HS-27A (cell line): ENCODE results near the gene ABLIM2.

Source experiments
- DNase-seq: peaks from one replicate; pipeline ENCODE4 v3.0.0-alpha.2; 2012; ENCODE audit warnings: low read depth, missing footprints

The ABLIM2 gene

DNA sequence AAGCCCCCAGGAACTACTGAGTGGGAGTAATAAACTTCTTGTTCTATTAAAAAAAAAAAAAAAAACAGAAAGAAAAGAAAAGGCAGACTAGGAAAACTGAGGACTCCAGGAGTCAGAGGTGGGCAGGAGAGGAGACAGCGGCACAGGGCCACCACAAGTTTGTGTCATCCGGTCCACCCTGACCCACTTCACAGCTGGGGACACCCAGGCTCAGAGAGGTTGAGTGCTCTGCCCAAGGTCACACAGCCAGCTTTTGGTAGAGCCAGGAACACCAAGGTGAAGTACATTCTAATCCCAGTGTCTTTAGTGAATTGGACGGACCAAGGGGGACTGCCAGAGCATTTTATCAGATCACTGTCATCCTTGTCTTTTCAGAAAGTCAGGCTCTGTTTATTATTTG lies 16.4 kb upstream of the ABLIM2 start:
- DNase-seq: no peak

DNA sequence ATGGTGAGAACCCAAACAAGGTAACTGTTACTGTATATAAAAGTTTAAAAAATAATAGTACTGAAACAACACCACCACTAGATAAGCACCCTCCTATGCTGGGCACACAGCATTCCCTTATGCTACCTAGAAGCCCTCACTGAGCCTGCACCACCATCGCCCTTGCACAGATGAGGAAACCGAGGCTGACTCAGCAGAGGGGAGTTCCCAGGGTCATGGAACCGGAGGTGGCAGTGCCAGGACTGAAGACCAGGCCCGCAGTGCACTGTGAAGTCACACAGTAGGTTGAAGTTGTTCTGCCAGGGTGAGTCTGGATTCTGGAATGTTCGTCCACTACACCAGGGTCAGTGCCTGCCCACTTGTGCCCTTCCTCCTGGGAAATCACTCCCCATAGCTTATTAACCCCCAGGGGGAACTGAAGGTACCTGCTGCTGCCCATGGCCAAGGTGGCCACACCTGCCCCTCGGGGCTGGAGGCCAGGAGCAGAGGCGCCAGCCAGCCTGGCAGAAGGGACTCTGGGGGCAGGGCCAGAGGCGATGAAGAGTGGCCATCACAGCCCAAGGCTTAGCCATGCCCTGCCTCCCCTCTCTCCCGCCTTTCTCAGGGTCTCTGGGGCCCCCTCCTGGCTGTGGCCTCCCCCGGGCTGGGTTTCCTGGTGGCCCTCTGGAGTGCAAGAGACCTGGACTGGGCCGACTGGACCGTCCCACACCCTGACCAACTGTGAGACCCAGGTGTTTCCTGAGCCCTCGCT lies 15.1 kb upstream of the ABLIM2 start:
- DNase-seq: no peak

DNA sequence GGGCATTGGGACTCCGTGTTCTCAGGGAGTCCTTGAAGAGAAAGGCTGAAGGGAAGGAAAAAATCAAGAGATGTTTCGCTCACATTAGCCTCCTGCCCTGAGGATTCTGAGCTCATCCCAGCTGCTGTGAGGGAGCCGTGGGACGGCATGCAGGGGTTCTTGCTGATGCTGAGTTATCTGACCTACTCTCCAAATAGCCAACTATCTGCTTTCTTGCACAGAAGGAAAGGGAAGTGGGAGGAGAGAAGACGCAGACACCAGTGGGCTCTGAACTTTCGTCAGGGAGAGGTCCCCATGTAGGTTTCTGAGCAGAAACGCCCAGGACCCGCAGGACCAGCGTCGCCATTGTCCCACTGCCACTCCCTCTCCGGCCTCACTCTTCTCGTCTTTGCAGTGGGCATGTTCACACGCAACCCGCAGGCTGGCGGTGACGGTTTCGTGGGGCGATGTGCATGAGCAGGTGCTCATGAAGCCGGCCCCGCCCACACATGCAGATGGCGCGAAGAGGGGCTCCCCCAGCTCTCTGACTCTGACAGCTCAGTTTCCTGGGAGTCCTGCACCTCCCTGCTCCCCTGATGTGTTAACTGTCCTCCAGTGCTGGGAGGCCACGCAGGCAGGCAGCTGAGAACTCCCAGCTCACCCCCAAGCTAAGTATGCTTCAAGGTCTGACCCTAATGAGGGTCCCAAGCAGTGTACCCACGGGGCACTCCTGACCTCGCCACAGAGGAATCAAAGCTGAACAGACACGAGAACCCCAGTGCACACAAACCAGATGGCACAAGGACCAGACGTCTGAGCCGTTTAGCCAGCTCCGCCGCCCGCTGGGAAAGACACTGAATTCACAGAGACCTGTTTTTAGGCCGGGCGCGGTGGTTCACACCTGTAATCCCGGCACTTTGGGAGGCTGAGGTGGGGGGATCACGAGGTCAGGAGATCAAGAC lies 13.6 kb upstream of the ABLIM2 start:
- DNase-seq: no peak

DNA sequence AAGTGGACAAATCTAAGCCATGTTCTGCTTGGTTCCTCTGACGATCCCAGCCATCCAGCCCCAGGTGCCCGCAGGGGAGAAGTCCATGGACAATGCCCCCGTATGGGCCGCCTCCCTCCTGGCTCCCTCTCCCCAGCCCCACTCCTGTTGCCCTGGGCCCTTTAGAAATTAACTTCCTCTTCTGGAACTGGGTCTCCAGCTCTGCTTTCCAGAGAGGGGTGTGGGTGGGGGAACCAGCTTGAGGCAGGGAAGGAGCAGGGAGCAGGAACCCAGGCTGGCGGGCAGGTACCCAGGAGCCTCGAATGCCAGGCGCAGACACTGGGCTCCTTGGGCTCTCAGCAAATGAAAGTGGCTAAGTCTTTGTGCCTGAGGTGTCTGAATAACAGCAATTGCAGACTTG lies 12.7 kb upstream of the ABLIM2 start:
- no peak for DNase-seq

DNA sequence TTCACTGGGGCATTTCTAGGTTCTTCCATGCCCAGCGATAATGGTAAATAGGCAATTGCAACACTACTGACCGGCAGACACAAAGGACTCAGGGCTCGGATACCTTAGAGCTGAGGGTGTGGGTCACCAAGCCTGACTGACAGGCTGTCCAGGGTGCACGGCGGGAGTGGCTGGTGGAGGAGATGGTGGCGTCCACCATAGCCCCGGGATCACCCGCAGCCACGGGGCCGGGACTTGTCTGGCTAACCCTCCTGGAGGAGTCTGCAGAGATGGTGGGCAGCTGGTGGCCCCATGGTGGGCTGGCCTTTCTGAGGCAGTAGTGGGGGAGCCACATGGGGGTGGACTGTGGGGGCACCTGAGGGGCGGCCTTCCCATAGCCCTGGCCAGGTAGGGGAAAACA lies 11.7 kb upstream of the ABLIM2 start:
- no peak for DNase-seq

DNA sequence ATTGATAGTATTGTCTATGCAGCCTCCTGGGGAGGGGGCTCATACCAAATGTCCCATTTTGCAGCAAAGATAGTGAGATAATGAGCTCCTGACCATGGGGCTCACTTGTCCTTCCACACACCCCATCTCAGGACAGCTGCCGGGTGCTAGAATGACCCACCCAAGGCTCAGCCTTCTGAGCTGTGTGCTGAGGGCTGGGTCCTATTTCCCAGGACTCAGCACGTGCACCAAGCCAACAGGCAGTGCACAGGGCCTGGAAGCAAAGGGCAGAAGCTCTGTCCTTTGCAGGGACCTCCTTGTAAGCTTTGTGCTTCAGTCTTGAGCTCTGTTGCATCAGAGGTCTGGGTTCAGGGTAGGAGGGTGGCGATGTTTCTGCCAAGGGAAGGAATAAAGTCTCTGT lies 11.2 kb upstream of the ABLIM2 start:
- no peak for DNase-seq

DNA sequence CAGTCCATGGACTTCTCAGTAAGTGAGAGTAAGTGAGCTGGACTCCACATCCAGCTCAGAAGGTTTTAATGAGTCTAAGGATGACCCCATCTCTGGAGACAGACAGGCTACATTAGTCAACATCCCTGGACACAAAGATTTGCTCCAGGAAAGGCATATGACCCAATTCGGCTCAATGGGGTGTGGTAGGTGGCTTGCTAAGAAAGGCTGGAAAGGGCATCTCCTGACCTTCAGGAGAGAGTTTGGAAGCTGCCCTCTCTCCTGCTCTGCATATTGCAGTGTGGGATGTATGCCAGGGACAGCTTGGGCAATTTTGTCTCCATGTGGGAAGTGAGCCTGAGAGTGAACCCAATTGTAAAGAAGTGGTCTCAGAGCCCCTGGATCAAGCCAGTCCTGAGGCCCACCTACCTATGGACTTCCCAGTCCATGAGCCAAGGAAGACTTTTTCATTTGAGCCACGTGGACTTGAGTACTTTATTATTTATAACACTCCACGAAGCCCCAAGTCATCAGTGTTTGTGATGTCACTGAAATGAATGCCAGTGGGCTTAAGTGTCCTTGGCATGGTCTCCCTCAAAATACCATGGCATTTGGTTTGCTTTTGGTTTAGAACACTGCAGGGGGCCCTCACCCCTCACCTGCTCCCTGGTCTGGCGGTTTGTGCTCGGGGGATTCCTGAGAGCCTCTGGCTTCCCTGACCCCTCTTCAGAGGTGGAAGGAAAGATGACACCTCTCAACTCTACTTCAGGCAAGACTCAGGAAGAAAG lies 10.4 kb upstream of the ABLIM2 start:
- no peak for DNase-seq

DNA sequence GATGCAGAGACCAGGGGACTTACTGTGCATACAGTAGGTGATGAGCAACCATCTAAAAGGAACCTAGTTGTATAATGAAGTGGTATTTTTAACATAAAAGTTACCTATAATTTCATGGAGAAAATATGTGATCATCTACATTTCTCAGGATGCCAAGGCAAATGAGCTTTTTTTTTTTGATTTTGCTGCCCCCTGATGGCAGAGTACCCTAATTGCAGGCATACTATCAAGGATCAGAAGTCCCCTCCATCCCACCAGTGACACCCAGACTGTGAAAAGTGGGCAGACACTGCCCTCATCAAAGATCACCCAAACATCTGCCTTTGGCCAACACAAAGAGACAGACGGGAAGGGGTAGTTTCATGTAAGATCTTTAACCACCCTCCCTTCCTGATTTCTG lies 9.6 kb upstream of the ABLIM2 start:
- no peak for DNase-seq

DNA sequence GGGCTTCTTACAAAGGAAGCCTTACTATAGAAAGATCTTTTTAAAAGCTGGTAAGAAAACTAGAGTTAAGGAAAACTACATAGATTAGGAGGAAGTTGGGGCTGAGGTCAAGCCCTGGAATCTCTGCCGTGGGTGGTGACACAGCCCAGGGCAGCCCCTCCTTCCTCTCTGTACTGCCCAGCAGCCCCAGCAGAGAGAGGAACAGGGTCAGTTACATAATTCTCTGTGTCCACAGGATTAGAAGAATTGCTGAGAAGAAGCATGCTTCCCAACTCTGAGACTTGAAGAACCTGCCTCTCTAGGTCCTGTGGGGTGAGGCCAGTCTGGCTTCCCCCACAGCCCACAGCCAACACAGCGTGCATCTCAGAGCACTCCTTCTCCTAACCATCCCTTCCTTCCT lies 9.2 kb upstream of the ABLIM2 start:
- no peak for DNase-seq

DNA sequence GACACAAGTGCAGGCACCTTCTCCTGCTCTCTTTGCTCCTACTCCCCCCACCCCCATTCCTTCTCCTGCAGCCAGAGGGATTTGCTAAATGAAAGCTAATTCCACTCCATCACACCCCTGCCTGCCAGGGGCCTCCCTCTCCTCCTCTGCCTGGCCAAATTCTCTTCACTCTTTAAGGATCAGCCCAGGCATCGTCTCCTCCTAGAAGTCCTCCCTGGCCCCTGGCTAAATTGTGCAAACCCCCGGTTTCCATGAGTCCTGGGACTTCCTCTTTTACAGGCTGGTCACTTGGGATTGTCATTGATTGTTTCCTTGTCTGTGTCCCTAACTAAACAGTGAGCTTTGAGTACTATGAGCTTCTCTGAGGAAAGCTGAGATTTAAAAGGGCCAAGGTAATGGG lies 8.7 kb upstream of the ABLIM2 start:
- no peak for DNase-seq

DNA sequence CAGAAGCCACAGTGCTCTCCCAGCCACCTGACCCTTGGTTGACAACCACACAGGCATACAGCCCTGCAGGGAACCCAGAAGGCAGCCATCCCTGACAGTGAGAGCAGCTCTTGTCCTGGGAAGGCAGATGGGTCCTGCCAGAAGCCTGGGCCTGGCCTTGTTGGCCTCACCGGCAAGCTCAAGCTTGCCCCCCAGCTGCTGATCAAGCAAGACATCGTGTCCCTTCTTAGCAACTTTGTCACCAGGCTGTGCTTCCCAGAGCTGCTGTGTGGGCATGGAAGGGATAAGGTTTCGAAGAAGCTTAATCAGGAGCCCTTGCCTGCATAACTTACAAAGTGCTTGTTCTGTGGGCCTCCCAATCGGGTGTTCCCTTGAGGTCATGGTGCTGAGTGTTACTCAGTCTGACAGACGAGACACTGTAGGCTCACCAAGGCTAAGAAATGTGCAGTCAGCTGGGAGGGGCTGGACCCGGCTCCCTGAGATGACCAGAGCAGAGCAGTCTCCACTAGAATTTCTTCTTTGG lies 6.8 kb upstream of the ABLIM2 start:
- DNase-seq: no peak

DNA sequence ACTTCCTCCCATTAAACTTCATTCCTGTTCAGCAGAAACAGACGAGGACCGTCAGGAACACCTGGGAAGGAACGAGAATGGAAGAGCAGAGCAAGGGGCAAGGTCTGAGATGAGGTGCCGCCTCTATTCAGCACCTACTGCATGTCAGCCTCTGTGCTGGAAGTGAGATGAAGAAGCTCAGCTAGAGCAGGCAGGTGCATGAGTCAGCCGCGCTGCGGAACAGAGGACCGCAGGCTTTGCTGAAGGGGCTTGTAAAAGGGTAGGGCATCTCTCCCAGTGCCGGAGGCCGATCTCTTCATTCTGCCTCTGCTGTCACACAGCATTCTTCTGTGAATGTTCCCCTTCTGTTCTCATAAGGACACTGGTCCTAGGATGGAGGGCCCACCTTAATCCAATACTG lies 6.1 kb upstream of the ABLIM2 start:
- DNase-seq: no peak

DNA sequence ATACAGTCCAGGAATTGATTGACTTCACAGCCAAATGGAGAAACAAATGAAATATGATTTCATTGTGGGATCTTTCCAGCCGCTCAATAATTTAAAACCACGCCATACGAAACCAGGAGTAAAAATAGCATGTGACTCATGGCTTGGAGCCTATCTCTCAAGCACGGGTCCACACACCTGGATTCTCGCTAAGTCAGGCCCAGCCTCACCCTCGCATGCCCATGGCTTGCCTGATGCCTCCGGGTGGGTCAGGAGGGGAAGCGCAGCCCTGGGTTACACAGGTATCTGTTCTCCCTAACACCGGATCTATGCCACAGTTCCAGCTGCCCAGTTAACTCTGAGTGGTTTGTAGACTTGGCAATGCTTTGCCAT lies 5.6 kb upstream of the ABLIM2 start:
- no peak for DNase-seq

DNA sequence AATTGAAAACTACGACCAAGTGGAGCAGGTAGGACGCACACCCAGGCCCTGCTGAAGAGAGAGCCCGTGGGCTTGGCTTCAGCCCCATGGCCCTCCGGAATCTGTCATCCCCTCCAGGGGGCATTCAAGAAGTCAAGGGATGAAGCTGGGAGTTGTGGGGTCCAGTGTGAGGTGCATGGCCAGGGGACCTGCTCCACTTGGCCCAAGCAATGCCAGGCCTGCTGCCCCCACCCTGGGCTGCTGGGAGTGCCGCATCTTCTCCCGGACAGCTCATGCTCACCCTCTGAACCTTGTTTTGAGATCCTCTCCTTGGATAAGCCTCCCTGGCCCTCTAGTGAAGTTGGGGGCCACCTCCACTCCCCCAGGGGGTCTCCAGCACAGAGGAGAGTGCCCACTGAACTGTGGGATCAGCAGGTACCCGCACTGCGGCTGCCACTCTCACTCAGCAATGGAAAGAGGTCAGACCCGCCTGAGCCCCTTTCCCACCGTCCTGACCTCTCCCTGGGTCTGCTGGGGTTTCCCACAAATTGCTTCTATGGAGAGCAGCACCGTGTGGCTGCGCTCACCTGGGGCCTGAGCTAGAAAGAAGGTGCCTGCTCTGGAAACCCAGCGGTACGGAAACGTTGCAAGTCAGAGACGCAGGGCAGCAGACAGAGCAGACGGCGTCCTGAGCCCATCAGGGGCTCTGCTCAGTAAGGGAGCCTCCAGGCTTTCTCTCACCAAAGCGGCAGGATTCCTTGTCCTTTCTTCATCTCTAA lies 5.0 kb upstream of the ABLIM2 start:
- no peak for DNase-seq

DNA sequence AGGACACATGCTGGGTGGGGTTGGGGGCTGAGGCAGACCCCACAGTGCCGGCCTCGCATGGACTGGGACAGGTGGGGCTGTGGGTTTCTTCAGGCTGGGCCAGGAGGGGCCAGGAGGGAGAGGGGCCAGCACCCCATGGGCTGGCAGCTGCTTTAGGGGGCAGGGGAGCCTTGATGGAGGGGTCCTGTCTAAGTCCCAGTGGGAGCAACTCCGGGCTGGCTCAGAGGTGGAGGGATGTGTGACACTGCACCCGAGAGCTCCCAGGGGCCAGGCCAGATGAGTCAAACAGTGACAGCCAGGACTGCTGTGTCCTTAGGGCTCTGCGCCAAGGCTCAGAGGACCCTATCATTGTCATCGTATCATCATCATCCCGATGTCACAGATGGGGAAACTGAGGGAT lies 4.4 kb upstream of the ABLIM2 start:
- DNase-seq: no peak

DNA sequence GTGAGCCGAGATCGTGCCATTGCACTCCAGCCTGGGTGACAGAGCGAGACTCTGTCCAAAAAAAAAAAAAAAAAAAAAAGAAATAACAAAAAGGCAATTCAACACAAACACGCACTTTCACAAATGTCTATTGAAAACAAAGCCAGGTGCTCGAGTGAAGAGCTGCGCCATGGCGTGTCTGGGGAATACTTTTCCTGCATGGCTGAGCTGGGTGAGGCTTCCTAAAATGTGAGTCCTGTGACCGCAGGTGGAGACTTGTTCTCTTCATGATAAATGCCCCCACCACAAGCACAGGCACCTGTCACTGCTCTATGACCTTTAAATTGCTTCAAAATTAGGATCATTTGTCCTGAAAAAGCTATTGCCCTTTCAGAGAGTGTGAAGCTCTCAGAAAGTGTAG lies 4.0 kb upstream of the ABLIM2 start:
- DNase-seq: no peak

DNA sequence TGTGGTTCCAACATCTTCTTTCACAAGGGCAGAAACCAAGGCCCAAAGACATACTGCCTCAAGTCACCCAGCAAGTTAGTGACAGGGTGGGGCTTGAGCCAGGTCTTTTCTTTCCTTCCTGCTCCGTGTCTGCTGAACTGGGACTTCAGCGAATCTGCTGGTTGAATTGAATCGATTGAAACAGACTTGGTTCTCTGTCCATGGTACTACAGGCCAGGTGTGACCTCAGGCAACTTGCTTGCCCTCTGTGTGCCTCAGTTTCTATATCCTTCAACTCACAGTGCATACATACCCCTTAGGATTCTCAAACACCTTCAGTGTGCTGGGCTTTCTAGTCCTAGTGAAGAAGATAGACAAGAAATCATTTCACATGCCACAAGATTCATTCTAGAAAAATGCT lies 2.0 kb upstream of the ABLIM2 start:
- no peak for DNase-seq

DNA sequence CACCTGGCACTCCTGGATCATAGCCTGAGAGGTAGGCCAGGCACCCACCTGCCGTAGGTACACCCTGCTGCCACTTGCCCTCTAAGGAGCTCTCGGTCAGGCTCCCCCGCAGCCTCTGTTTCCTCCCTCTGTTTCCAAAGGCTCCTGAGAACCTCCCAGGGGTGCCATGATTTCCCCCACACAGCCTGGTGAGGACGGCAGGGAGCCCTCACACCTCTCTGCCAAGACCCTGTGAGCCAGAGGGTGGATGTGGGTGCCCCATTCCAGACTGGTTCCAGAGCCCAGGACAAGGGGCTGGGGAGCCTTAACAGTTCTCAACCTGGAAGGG lies 1.6 kb upstream of the ABLIM2 start:
- no peak for DNase-seq

DNA sequence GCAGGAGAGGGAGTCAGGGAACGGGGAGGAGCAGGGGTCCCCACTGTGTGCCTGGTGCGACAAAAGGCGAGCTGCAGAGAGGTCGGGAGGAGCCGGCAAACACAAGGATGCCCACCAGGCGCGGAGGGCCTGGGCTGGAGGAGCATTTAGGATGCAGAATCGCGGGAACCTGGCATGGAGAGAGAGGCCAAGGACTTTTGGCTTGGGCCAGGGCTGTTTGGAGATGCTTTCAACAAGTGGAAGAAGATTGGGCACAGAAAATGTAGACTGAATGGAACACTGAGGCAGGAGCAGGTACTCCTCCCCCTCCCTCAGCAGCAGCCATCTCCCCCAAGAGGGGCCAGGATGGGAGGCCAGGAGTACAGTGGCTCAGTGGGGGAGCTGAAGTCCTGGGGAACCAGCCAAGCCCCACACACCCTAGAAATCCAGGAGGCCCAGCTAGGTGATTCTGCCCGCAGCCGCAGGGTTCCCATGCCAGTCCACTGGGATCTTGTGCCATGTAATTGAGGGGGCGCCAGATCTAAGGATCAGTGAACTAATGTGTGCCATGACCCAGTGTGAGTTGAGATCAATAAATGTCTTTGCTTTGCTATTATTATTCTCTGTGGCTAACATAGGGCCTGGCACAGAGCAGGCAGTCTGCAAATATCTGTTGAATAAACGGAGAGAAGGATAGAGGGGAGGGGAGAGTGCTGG lies 1.1 kb upstream of the ABLIM2 start:
- no peak for DNase-seq

DNA sequence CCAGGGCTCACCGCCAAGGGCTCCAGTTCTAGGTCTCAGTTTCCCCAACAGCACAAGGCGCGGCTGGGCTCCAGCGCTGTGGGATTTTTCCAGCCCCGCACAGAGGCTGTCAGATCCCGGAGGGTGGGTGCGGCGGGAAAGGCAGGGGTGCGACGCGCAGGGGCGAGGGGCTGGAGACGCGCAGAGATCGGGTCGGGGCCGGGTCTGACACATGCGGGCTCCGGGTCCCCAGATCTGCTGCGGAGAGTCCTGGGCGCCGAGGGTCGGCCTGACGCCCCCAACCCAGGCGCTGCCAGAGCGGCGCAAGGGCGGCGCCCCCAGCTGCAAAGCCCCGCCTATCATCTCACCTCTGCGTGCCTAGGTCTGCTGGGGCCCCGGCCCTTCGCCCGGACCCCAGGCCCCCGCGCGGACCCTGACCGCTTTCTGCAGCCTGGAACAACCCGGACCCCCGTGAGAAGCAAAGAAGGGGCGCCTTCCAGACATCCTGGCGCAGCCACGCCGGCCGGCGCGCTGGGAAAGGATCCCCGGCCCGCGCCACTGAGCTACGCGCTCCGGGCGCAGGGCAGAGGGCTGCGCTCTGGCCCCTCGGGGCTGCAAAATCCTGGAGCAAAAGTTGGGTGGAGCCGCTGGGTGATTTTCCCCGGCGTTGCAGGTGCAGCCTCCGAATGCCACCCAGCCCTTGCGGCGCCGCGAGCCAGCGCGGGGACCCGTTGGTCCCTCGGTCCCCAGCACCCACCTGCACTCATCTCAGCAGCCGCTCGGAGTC lies 486 bp downstream of the ABLIM2 start:
- no peak for DNase-seq

DNA sequence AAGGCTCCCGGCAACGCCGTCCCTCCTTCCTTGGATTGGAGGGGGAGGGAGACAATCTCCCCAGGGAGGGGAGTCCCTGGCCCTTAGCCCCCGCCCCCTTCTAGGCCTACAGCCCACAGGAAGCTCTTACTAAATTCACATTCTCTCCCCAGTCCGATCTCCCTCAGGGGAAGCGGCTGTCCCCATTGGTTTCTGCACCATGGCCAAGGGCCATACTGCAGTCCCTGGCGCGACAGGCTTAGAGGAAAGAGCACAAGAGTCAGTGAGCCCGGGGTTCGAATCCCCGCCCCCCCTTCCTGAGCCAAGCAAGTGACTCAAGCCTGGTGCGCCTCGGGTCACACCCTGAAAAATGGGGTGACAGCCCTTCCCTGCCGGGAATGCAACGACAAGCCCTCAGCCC lies 1.1 kb downstream of the ABLIM2 start:
- no peak for DNase-seq
